Breast epithelium (tissue), 3 donors: ENCODE measurements around the gene PHF21A.

Source experiments
- POLR2A ChIP-seq: fragments of 450-650 bp; IDR thresholded peaks from one replicate; pipeline ENCODE4 v1.6.1; 2016; ENCODE audit warnings: antibody characterized with exemption, mild to moderate bottlenecking, moderate library complexity
- POLR2AphosphoS5 ChIP-seq, 3 donors: sonication (generic); formaldehyde crosslinking; IDR thresholded peaks; one replicate each; pipeline ENCODE4 v1.6.1; 2017; ENCODE audit warnings: antibody characterized with exemption in 3 of 3
- TF ChIP-seq, protein P1 (sequence below), 3 donors: fragments of 450-650 bp; IDR thresholded peaks; one replicate each; pipeline ENCODE4 v1.5.1; 2016 to 2017; ENCODE audit warnings: antibody characterized with exemption in 3 of 3, mild to moderate bottlenecking in 3 of 3, moderate library complexity in 3 of 3

DNA sequence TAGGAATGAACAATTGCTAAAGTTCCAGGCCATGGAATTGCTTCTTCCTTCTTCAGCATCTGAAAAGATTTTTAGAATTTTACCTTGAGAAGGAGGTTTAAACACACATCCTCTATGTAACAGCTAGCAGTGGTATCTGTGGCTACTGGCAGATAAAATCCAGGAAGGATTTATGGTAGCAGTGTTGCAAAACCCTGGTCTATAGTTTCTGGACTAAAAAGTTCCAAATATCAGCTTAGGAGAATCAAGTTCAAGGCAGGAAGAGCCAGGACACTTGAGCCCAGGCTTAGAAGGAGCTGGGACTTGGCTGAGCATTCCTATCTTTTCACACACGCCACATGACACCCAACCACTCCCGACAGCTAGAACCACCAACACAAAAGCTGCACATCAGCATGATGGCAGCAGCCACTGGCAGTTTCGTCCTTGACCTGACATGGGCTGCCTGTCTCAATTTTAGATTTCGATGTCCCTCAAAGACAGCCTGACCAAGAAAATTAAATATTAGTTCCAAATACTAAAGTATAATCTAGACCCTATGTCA lies 184.7 kb downstream of the PHF21A start:
- TF ChIP-seq, protein P1, sequence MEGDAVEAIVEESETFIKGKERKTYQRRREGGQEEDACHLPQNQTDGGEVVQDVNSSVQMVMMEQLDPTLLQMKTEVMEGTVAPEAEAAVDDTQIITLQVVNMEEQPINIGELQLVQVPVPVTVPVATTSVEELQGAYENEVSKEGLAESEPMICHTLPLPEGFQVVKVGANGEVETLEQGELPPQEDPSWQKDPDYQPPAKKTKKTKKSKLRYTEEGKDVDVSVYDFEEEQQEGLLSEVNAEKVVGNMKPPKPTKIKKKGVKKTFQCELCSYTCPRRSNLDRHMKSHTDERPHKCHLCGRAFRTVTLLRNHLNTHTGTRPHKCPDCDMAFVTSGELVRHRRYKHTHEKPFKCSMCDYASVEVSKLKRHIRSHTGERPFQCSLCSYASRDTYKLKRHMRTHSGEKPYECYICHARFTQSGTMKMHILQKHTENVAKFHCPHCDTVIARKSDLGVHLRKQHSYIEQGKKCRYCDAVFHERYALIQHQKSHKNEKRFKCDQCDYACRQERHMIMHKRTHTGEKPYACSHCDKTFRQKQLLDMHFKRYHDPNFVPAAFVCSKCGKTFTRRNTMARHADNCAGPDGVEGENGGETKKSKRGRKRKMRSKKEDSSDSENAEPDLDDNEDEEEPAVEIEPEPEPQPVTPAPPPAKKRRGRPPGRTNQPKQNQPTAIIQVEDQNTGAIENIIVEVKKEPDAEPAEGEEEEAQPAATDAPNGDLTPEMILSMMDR (IDR thresholded peaks at IDR 0.05): no peak
- no peak for TF ChIP-seq POLR2AphosphoS5 (IDR thresholded peaks at IDR 0.05)
- TF ChIP-seq POLR2A: no peak
